ENCODE results near the gene GRAP2.
"Not testable (repeated sequence)": the region's sequence is repeated elsewhere in the genome, so short reads cannot be mapped to it uniquely, and the experiment has no call there.

The GRAP2 gene

DNA sequence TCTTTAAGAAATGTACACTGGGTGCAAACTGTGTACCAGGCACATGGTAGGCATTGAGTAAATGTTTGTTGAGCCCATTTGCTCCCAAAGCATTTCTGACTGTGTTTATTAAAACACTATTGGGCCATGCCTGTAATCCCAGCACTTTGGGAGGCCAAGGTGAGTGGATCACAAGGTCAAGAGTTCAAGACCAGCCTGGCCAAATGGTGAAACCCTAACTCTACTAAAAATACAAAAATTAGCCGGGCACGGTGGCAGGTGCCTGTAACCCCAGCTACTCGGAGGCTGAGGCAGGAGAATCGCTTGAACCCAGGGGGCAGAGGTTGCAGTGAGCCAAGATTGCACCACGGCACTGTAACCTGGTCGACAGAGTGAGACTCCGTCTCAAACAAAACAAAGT is 92.0 kb downstream of the GRAP2 start:
- not testable (repeated sequence) for DNase-seq (ENCODE audit: low read depth in 3 of 3)

DNA sequence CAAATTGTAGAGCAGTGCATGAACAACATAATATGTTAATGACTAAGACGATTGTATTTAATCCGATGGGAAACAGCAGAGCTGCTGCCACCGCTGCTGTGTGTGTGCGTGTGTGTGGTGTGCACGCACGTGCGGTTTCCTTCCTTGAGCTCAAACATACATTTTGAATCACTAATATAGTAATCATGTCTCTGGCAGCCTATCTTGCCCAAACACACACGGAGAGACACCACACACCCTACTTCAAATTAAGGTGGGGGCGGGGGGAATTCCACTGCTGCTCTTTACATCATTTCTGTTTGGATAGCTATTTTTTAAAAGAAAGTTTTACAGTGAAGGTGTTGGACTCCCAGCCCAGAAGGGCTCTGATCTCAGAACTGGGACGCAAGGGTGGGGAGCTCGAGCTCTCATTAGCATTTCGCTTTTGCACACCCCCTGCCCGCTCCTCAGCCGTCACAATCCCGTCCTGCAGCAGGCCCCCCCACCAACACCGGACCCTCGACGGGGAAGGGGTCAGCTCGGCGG is 93.2 kb downstream of the GRAP2 start:
- peak; percentile 28 to 44 (median 40) for DNase-seq (ENCODE audit: low read depth in 3 of 3)

DNA sequence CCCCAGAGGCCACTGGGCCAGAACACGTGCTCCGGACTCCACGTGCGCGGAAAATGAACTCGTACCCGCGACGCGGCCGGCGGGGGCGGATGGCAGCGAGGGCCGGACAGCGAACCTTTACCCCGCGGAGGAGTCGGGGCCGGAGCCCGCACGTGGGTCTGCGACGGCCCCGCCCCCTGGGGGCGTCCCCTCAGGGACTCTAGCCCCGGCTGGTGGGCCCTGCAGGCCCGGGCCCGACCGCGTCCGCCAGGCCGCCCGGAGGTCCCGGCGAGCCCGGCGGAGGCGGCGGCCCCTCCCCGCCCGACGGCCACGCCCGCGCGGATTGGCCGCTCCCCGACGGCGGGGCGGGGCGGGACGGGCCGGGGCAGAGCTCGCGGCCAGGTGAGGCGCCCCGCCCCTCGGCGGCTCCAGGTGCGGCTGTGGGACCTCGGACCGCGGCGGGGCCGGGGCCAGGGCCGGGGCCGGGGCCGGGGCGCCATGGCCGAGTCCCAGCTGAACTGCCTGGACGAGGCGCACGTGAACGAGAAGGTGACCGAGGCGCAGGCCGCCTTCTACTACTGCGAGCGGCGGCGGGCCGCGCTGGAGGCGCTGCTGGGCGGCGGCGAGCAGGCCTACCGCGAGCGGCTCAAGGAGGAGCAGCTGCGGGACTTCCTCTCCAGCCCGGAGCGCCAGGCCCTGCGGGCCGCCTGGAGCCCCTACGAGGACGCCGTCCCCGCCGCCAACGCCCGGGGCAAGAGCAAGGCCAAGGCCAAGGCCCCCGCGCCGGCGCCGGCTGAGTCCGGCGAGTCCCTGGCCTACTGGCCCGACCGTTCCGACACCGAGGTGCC is 93.9 kb downstream of the GRAP2 start, which contains the start of gene FAM83F:
TSS of gene FAM83F (plus strand) at position 389 of the 827 bp plus-strand sequence. CDS start at position 478, 89 bp downstream.
- peak in 2 of 3 experiments; percentile 11 to 35 for DNase-seq (ENCODE audit: low read depth in 3 of 3)

GRCh38 chr22:39995393-39996252 is 94.7 kb downstream of the GRAP2 start:
- no peak for DNase-seq (ENCODE audit: low read depth in 3 of 3)

GRCh38 chr22:39996732-39997131 is 95.8 kb downstream of the GRAP2 start:
- DNase-seq (ENCODE audit: low read depth in 3 of 3): no peak

DNA sequence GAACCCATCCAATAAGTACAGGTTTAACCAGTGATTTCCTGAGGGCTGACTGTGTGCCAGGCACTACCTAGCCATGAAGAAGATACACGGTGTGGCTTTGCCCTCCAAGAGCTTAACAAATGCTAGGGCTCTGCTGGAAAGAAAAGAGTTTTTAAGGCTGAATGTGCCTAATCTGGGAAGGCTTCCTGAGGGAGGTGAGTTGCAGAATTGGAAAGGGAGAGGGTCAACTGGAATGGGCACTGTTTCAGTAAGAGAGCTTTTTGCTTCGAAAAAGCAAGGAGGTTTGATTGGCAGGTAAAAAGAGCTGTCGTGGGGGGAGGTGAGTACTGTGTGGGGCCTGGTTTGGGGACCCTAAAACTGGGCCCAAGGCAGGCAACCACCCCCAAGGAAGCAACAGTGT is 96.5 kb downstream of the GRAP2 start:
- DNase-seq (ENCODE audit: low read depth in 3 of 3): no peak

DNA sequence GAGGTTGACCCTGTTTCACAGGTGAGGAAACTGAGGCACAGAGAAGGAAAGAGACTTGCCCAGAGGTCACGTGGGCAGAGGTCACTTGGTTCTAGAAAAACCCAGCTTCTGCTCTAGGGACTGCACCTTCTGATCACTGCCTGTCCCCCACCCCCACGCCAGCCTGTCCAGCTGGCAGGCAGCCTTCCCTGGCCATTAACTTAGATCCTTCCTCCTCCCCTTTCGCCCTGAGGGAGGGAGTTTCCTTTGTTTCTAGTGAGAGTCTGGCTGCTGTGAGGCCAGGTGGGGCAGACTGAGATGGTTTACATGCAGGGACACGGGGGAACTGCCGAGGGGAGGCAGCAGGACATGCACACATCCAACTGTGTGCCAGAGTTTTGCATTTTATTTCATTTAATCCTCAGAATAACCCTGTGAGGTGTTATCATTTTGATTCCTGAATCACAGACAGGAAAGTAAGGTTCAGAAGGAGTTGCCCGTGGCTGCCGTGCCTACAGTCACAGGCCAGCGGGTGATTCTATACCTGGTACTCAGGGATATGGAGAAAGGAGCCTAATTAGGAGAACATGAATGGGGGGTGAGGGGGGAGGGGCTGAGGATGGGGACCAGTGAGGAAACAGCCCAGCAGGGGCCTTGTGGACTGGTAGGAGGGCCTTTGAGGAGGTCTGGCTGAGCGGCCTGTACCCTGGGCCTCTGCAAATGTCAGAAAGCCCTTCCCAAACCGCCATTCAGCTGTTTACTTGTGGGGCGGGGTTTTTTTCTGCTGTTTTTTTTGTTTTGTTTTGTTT is 97.2 kb downstream of the GRAP2 start:
- DNase-seq (ENCODE audit: low read depth in 3 of 3): no peak

- no peak for DNase-seq (ENCODE audit: low read depth in 3 of 3)
Observed at GRCh38 chr22:39999144-39999757, 98.4 kb downstream of the GRAP2 start.

DNA sequence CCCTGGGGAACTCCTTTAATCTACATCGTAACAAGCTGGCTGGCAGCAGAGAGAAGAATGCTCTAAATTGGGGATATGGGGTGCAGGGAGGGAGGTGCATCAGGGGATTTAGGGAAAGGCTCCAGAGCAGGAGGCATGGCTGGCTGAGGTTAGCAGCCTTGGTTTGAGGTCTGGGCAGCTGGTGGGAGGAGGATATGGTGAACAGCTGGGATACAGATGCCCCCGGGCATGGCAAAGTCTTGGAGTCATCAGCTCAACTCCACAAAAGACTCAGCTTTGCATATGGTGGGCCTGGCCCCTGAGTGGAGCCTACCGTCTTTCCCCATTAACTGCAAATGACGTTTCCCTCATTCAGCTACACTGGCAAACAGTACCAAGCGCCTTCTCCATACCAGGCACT is 99.3 kb downstream of the GRAP2 start:
- no peak for DNase-seq (ENCODE audit: low read depth in 3 of 3)

- no peak for DNase-seq (ENCODE audit: low read depth in 3 of 3)
Observed at GRCh38 chr22:40001106-40001505, 100.2 kb downstream of the GRAP2 start.

GRCh38 chr22:40001800-40002577 is 101.1 kb downstream of the GRAP2 start:
- no peak for DNase-seq (ENCODE audit: low read depth in 3 of 3)

- no peak for DNase-seq (ENCODE audit: low read depth in 3 of 3)
Observed at GRCh38 chr22:40002935-40003715, 102.2 kb downstream of the GRAP2 start.

- no peak for DNase-seq (ENCODE audit: low read depth in 3 of 3)
Observed at GRCh38 chr22:40004836-40005235, 104.0 kb downstream of the GRAP2 start.

GRCh38 chr22:40006641-40007040 is 105.8 kb downstream of the GRAP2 start:
- DNase-seq (ENCODE audit: low read depth in 3 of 3): no peak

GRCh38 chr22:40007853-40008710 is 107.2 kb downstream of the GRAP2 start:
- DNase-seq (ENCODE audit: low read depth in 3 of 3): no peak

GRCh38 chr22:40008726-40009291 is 107.9 kb downstream of the GRAP2 start:
- DNase-seq (ENCODE audit: low read depth in 3 of 3): no peak

- DNase-seq (ENCODE audit: low read depth in 3 of 3): no peak
Observed at GRCh38 chr22:40009292-40009774, 108.4 kb downstream of the GRAP2 start.

All from stimulated activated CD4-positive, alpha-beta T cell treated with anti-CD3 and anti-CD28 coated beads, TNF-alpha, amount 100 ng/mL, for 4 hours (primary cell).